IMR-90 (cell line): Measurements from ENCODE around the gene CEMIP2. TPM values are rescaled to one million over a fixed set of nuclear protein-coding genes. Genes with fewer than 3 reads are reported as not detected.

Source experiments
- ATAC-seq: fragments of 200-7000 bp; cut with Tn5 transposase; 2 replicates; pipeline ENCODE4 v1.9.1; 2020; ENCODE audit warnings: low read depth, mild to moderate bottlenecking, moderate library complexity
- BruUV-seq: library from RNA; stranded (reverse); fragments of 400-500 nt; replicated peaks from 2 replicates; lab custom pipeline; 2021; lab: Mats Ljungman, UMichigan
- CTCF ChIA-PET: fragments of 300-600 bp; formaldehyde crosslinking; extraction: SDS; loops from one replicate; lab custom pipeline; 2021; ENCODE audit warnings: antibody characterized with exemption; lab: Yijun Ruan, JAX
- POLR2A ChIA-PET: fragments of 300-600 bp; sonication (Branson Sonifier 250); formaldehyde crosslinking; loops from one replicate; lab custom pipeline; 2022; ENCODE audit warnings: antibody characterized with exemption; ENCODE audit not compliant: unreplicated experiment; lab: Charles Lee
- DNase-seq: peaks from one replicate; pipeline ENCODE4 v3.0.0; 2013
- H2AFZ ChIP-seq: replicated peaks from 2 replicates; pipeline ENCODE3; 2013; ENCODE audit warnings: low read length, mild to moderate bottlenecking; ENCODE audit not compliant: poor library complexity
- H2AK5ac ChIP-seq: 2 replicates; pipeline ENCODE4 v1.6.1; 2013; ENCODE audit warnings: low read depth, low read length, inconsistent platforms
- H2AK9ac ChIP-seq: replicated peaks from 2 replicates; pipeline ENCODE3; 2013; ENCODE audit warnings: mild to moderate bottlenecking, low read depth, low read length, moderate library complexity; ENCODE audit not compliant: poor library complexity
- H2BK120ac ChIP-seq: 2 replicates; pipeline ENCODE4 v1.6.1; 2013; ENCODE audit warnings: low read depth, low read length, inconsistent platforms
- H2BK15ac ChIP-seq: 3 replicates; pipeline ENCODE4 v1.6.1; 2013; ENCODE audit warnings: low read depth, low read length, inconsistent platforms
- H2BK20ac ChIP-seq: 2 replicates; pipeline ENCODE4 v1.6.1; 2013; ENCODE audit warnings: low read depth, mild to moderate bottlenecking, inconsistent platforms, low read length, moderate library complexity
- H2BK5ac ChIP-seq: 2 replicates; pipeline ENCODE4 v1.6.1; 2013; ENCODE audit warnings: mild to moderate bottlenecking, low read depth, low read length, inconsistent platforms; ENCODE audit not compliant: poor library complexity, severe bottlenecking
- H3K14ac ChIP-seq: replicated peaks from 2 replicates; pipeline ENCODE4 v1.6.1; 2013; ENCODE audit warnings: low read depth, low read length, inconsistent platforms
- H3K18ac ChIP-seq: 2 replicates; pipeline ENCODE4 v1.6.1; 2013; ENCODE audit warnings: low read depth, low read length, control low read depth
- H3K23ac ChIP-seq: 2 replicates; pipeline ENCODE4 v1.6.1; 2013; ENCODE audit warnings: low read depth, low read length, inconsistent platforms
- H3K27ac ChIP-seq: 2 replicates; pipeline ENCODE4 v1.5.1; 2013; ENCODE audit warnings: mild to moderate bottlenecking, control low read depth, low read length; ENCODE audit not compliant: insufficient read depth
- H3K27me3 ChIP-seq: 2 replicates; pipeline ENCODE4 v1.6.1; 2013; ENCODE audit warnings: low read length; ENCODE audit not compliant: control insufficient read depth, insufficient read depth
- H3K36me3 ChIP-seq: 2 replicates; pipeline ENCODE4 v1.6.1; 2013; ENCODE audit warnings: low read length, mixed read lengths; ENCODE audit not compliant: control insufficient read depth, insufficient read depth
- H3K4ac ChIP-seq: 2 replicates; pipeline ENCODE4 v1.6.1; 2013; ENCODE audit warnings: low read depth, low read length, inconsistent platforms
- H3K4me1 ChIP-seq: 2 replicates; pipeline ENCODE4 v1.6.1; 2013; ENCODE audit warnings: low read length, mixed read lengths; ENCODE audit not compliant: control insufficient read depth, insufficient read depth
- H3K4me2 ChIP-seq: 2 replicates; pipeline ENCODE4 v1.6.1; 2013; ENCODE audit warnings: low read depth, mild to moderate bottlenecking, control low read depth, low read length, moderate library complexity
- H3K4me3 ChIP-seq: 2 replicates; pipeline ENCODE4 v1.5.1; 2013; ENCODE audit warnings: low read depth, mild to moderate bottlenecking, control low read depth, low read length, moderate library complexity; ENCODE audit not compliant: insufficient read depth
- H3K56ac ChIP-seq: 2 replicates; pipeline ENCODE4 v1.6.1; 2013; ENCODE audit warnings: low read length, inconsistent platforms; ENCODE audit not compliant: insufficient read depth; ENCODE audit errors: extremely low read depth
- H3K79me1 ChIP-seq, 2 experiments: 2 replicates each; pipeline ENCODE4 v1.6.1; 2013; ENCODE audit warnings: low read length in 2 of 2, inconsistent platforms in 1 of 2, low read depth in 1 of 2
- H3K9ac ChIP-seq: 2 replicates; pipeline ENCODE4 v1.6.1; 2013; ENCODE audit warnings: low read depth, low read length, control low read depth
- H3K9me1 ChIP-seq: 2 replicates; pipeline ENCODE4 v1.6.1; 2013; ENCODE audit warnings: low read length, inconsistent platforms; ENCODE audit not compliant: insufficient read depth
- H3K9me3 ChIP-seq: 2 replicates; pipeline ENCODE4 v1.6.1; 2013; ENCODE audit warnings: low read length; ENCODE audit not compliant: control insufficient read depth, insufficient read depth
- H4K20me1 ChIP-seq: 2 replicates; pipeline ENCODE4 v1.6.1; 2013; ENCODE audit warnings: low read length, inconsistent platforms; ENCODE audit not compliant: insufficient read depth
- H4K5ac ChIP-seq: 2 replicates; pipeline ENCODE4 v1.6.1; 2013; ENCODE audit warnings: mild to moderate bottlenecking, low read depth, low read length, control low read depth
- H4K8ac ChIP-seq, 2 experiments: 2 replicates each; pipeline ENCODE4 v1.6.1; 2013; ENCODE audit warnings: low read depth in 2 of 2, low read length in 2 of 2, control low read depth in 1 of 2, inconsistent platforms in 1 of 2
- H4K91ac ChIP-seq: 2 replicates; pipeline ENCODE4 v1.6.1; 2013; ENCODE audit warnings: low read depth, low read length, inconsistent platforms; ENCODE audit not compliant: insufficient read depth
- CTCF ChIP-seq: conservative IDR thresholded peaks from 2 replicates; pipeline ENCODE4 v1.5.1; 2012; ENCODE audit warnings: mild to moderate bottlenecking, low read depth, low read length, improper control_type of control experiment
- ELK1 ChIP-seq: fragments of 150-350 bp; IDR thresholded peaks from 2 replicates; pipeline ENCODE4 v1.6.1; 2016; ENCODE audit warnings: low read depth, mild to moderate bottlenecking, low read length, moderate library complexity, borderline replicate concordance
- MXI1 ChIP-seq: IDR thresholded peaks from 2 replicates; pipeline ENCODE4 v1.6.1; 2012; ENCODE audit warnings: low read depth, mild to moderate bottlenecking, low read length, moderate library complexity, borderline replicate concordance
- NFE2L2 ChIP-seq: fragments of 150-350 bp; IDR thresholded peaks from 2 replicates; pipeline ENCODE4 v1.6.1; 2016; ENCODE audit warnings: low read depth, mild to moderate bottlenecking, low read length
- POLR2A ChIP-seq: IDR thresholded peaks from 2 replicates; pipeline ENCODE4 v1.6.1; 2012; ENCODE audit warnings: mild to moderate bottlenecking, low read depth, low read length
- RCOR1 ChIP-seq: IDR thresholded peaks from 2 replicates; pipeline ENCODE4 v1.6.1; 2012; ENCODE audit warnings: mild to moderate bottlenecking, low read length, improper control_type of control experiment; ENCODE audit not compliant: insufficient replicate concordance
- SMC3 ChIP-seq: fragments of 150-350 bp; IDR thresholded peaks from 2 replicates; pipeline ENCODE4 v1.6.1; 2016; ENCODE audit warnings: low read depth, mild to moderate bottlenecking, antibody characterized with exemption, low read length, moderate library complexity
- WGBS, 2 experiments: methylation state at CpG; one replicate each; pipeline versions ENCODE4 v1.1.5 to v1.1.7; 2013; ENCODE audit warnings: missing lambda C conversion rate in 2 of 2; ENCODE audit not compliant: insufficient read length in 1 of 2; ENCODE audit errors: extremely low coverage in 2 of 2; 5-methylcytosine and 5-hydroxymethylcytosine counted together
- dilution Hi-C: fragments of 300-500 bp; cut with HindIII; formaldehyde crosslinking; loops from one replicate; pipeline ENCODE4 v1.14.3; 2018; ENCODE audit warnings: low sequenced_read_pairs; ENCODE audit not compliant: unreplicated experiment
- in situ Hi-C: fragments of 300-500 bp; cut with MboI; formaldehyde crosslinking; loops from 3 replicates; pipeline ENCODE4 v1.14.3; 2019; ENCODE audit warnings: low sequenced_read_pairs, inconsistent platforms, mixed read lengths
- intact Hi-C: fragments of 100-400 bp; cut with micrococcal nuclease; formaldehyde crosslinking; loops from 2 replicates; pipeline ENCODE4 v1.10.0; 2022
- polyA plus RNA-seq, 3 experiments: library from polyadenylated mRNA; depleted of rRNA; stranded (reverse); fragments of >200 nt; gene quantifications; 2 replicates each; pipeline ENCODE4 v1.2.3, GENCODE V29; 2012; ENCODE audit warnings: low replicate concordance in 1 of 3
- total RNA-seq: library from RNA; depleted of rRNA; stranded (reverse); fragments of >200 nt; gene quantifications from 2 replicates; pipeline ENCODE4 v1.2.3, GENCODE V29; 2012

CEMIP2 gene
- total and polyA plus RNA-seq, 2 of the 4 experiments (the other 2 are of a cell fraction), result 65.2 to 67.4 TPM

GRCh38 chr9:71814815-71815214 is 46.5 kb upstream of the CEMIP2 start:
- Histone ChIP-seq H2AK9ac (no peak overlapping the region), H3K9me1 (no peaks in the 10 kb centered on the region), H3K9me3 (no peaks in the 10 kb centered on the region), H4K91ac (no peak overlapping the region), H2AFZ (no peak overlapping the region), H2BK120ac (no peak overlapping the region), H3K4ac (no peak overlapping the region), H4K8ac (no peak overlapping the region), H3K27ac (no peak overlapping the region), H2BK5ac (no peak overlapping the region), H3K23ac (no peak overlapping the region), H3K18ac (no peak overlapping the region), H3K14ac (no peak overlapping the region), H3K4me2 (no peak overlapping the region), H3K4me3 (no peak overlapping the region), H3K27me3 (no peaks in the 10 kb centered on the region; the same call in none of the 2 replicates), H2AK5ac (no peak overlapping the region), H3K4me1 (no peaks in the 10 kb centered on the region), H4K20me1 (no peaks in the 10 kb centered on the region), H4K5ac (no peak overlapping the region), H3K36me3 (no peaks in the 10 kb centered on the region), H2BK15ac (no peak overlapping the region), H3K79me1 (no peaks in the 10 kb centered on the region), H2BK20ac (no peak overlapping the region), H3K56ac (no peak overlapping the region), H3K9ac (no peak overlapping the region)
- in situ Hi-C loops, result loop anchor here (25.0 kb wide), 2 partner anchors 447 to 528 kb away; no protein-coding TSS in a partner anchor
- TF ChIP-seq RCOR1 (no peak), CTCF (no peak), POLR2A (no peak), MXI1 (no peak), SMC3 (no peak), NFE2L2 (no peak), ELK1 (no peak)
- DNase-seq (no peak), ATAC-seq (no peak)
- POLR2A ChIA-PET, result no interaction called here
- no TSS peak for BruUV-seq
- WGBS, 2 experiments, result no CpG with 5 or more reads among the region's 3 CpGs
- dilution Hi-C loops, result no loop called here
- intact Hi-C loops, result no loop called here
- CTCF ChIA-PET, result no interaction called here
